Measurements from ENCODE around the gene FAM76B.
"Not testable (repeated sequence)": the region's sequence is repeated elsewhere in the genome, so short reads cannot be mapped to it uniquely, and the experiment has no call there.

Gene FAM76B

DNA sequence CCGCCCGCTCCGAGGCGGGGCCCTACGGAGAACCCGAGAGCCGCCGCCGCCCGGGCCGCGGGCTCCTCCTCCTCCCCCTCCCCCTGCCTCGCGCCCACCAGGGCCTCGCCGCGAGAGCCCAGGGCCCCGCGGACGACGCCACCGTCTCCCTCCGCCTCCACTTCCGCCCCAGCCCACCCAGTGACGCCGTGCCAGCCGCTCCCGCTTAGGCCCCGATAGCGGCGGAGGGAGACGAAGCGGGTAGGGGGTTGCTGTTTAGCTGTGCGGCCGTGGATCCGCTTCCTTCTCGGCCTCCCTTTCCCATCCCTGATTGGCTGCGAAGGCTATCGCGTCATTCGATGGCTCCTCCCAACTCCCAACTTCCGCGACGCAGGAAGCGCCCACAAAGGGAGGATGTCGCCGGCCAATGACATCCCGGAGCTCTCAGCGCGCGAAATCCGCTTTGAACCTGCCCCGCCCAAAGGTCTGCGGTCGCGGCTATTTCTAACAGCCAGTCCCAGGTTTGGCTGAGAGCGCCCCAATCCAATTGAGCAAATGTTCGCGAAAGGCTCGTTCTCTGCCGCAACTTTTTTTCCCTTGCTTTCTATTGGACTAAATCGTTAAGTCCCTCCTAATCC, at the start of gene FAM76B:
Gene FAM76B, minus strand, starts transcription at position 277 of the 617 bp plus-strand sequence. CDS start 304 bp downstream, outside the sequence.
- DNase-seq, result peak; percentile 96

DNA sequence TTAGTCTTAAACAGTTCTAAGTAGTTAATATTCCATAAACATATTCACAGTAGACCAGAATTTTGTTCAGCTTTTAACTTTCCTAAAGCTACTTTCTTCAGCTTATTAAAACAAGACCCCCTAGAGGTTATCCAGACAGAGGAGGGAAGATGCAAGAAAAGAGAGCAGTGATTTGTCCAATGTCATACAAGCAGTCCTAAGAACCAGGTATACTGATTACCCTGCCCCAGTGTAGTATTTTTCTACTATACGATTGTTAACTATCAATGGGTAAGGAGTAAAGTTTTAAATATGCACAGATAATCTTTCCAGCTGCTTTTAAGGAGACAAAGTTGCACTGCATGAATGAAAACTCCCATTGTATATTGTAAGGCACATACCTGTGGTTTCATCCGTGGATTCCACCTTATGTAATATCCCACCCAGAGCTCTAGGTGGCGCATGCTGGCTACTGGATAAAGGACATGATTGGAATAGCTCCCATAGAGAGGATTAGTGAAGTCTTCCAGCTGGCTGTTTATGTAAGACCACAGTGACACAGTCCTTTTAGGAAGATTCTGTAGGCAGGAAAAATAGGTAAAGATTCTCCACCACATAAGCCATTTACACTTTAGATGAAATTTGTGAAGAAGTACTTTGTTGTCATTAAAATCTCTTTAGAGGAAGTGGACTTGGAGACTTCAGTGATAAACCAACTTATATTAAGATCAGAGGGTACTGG, 46.3 kb upstream of the FAM76B start:
- peak; percentile 65 for DNase-seq

DNA sequence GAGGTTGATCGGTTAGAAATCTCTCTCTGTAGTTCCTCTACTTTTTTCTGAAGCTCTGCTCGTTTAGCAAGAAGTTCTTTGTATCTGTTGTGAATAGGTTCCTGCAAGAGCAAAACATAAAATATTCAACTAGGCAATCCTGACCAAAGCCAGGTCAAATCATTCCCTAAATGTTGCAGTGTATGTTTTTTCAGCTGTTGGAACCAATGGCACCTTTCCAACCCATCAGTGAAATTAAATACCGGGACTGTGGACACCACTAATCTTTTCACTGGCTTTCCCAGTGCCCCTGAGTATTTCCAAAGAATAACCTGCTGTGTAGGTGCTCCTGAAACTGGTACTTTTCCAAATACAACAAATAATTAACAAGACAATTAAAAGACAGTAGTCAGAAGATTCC, 45.8 kb upstream of the FAM76B start:
- DNase-seq, result no peak

DNA sequence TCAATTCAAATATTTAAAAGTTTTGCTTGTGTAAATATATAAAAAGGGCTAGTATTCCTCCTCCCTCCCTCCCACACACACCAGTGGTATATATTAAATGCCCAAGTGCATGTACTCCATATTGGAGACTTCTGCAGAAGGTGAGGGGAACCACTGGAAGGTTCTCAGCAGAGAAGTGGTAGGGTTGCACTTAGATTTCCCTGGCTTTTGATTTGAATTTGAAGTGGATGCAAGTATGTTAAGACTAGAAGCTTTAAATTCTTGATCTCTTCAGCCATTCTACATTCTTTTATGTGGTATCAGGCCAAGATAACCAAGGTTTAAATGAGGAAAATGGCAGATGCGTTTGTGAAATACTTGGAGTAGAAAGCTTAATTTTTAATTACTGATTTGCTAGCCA, 43.8 kb upstream of the FAM76B start:
- no peak for DNase-seq

DNA sequence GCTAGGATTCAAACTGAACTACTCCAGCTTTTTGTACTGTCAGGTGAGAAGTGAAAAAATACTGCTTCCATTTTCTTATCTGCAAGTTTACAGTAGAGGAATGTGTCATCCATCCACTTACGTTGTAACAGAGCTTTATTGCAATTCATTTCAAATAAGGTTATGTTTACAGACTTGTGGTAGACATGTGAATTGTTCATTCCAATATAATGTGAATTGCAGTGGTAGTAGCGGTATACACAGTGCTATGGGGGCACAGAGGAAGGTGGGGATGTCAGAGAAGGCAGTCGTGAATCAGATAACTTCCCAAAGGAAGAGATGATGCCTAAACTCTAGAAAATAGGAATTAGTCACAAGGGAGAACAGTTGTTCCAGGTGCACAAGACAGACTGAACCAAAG, 43.2 kb upstream of the FAM76B start:
- no peak for DNase-seq

DNA sequence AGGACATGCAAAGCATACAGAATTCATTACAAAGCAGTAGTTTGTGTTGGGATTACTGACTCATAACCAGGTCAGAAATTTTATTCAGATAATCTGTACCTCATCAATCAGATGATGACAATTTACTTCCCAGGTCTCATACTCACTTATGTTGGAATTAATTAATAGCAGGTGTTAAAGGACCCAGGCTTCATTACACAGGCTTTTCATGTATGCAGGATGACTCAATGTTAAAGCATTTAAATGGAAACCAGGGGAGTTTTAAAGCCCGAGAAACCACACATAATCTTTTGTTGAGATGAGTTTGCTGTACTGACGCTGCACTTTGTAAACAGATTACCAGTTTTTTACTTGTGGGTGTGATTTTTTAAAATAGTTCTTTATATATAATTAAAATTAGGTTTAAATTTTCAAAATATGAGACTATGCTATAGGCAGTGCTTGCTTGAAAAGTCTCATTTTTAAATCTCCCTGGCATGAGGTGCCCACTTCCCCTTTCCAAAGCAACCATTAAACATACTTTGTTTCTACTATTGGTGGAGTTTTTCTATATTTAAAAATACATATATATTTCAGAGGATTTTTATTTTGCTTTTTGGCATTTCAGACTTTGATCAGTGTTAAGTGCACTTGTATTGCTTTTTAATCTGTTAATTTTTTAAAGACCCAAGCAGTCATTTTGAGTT, 41.8 kb upstream of the FAM76B start:
- DNase-seq, result no peak

DNA sequence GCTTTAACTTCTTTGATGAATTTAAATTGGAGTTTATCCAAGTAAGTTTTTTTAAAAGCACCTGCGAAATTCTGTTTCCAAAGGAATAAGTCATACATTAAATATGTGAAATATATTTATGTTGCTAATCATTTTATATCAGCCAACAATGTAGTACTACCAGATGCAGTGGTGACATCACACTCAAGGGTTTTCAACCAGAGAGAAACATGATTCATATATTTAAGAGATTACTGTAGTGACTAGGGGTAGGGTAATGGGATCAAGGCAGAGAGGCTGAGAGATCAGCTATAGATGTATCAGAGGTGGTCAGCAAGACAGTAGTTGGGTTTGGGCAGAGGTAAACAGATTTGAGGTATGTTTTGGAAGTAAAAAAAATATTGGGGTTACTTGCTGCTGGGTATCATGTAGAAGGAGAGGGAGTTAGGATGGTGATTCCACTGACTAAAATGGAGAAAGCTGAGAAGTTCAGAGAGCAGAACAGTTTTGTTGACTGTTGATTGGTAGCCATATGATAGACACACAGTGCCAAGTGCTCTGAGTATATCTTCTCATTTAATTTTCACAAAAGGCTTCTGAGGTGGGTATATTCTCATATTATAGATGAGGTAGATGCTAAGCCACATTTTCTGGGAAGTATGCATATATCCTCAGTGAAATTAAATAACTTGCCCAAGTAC, 40.1 kb upstream of the FAM76B start:
- DNase-seq, result no peak

DNA sequence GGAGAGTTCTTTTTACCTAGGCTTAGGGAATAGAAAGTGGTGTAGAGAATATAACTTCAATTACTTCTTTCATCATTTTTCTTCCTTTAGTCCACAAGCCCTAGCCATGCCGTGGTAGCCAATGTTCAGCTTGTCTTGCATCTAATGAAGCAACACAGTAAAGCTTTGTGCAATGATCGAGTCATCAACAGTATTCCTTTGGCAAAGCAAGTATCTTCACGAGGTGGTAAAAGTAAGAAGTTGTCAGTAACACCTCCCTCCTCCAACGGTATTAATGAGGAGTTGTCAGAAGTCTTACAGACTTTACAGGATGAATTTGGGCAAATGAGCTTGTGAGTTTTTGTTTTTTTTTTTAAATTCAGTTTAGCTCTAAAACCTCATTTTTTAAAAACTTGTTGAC, 38.1 kb upstream of the FAM76B start:
- no peak for DNase-seq

DNA sequence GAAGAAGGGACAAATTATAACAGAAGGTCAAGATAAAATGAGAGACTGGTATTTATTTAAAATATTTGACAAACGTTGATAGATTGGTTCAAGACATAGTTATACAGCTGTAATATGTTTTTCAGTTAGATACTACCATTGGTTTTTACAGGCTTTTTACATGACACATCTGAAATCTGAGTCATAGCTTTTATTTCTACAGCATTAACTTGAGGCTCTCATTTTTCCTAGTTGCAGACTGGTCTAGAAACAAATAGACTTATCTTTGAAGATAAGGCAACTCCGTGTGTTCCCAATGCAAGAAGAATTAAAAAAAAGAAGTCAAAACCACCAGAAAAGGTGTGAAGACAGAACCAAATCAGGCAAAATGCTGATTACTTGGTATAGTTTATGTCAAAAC, 32.1 kb upstream of the FAM76B start:
- DNase-seq, result no peak

DNA sequence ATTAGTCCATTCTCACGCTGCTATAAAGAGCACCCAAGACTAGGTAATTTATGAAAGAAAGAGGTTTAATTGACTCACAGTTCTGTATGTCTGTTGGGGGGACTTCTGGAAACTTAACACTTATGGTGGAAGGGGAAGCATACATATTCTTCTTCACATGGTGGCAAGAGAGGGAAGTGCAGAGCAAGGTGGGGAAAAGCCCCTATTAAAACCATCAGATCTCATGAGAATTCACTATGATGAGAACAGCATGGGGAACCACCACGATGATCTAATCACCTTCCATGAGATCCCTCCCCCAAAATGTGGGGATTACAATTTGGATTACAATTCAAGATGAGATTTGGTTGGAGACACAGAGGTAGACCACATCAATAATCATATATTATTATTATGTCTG, 26.5 kb upstream of the FAM76B start:
- DNase-seq, result no peak

DNA sequence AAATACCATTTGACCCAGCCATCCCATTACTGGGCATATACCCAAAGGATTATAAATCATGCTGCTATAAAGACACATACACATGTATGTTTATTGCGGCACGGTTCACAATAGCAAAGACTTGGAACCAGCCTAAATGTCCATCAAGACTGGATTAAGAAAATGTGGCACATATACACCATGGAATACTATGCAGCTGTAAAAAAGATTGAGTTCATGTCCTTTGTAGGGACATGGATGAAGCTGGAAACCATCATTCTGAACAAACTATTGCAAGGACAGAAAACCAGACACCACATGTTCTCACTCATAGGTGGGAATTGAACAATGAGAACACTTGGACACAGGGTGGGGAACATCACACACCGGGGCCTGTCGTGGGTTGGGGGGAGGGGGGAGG, 21.5 kb upstream of the FAM76B start:
- DNase-seq, result not testable (repeated sequence)

DNA sequence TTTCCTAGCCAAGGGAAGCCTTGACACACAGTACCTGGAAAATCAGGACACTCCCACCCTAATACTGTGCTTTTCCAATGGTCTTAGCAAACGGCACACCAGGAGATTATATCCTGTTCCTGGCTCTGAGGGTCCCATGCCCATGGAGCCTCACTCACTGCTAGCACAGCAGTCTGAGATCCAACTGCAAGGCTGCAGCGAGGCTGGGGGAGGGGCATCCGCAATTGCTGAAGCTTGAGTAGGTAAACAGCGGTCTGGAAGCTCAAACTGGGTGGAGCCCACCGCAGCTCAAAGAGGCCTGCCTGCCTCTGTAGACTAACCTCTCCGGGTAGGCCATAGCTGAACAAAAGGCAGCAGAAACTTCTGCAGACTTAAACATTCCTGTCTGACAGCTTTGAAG, 16.9 kb upstream of the FAM76B start:
- not testable (repeated sequence) for DNase-seq

DNA sequence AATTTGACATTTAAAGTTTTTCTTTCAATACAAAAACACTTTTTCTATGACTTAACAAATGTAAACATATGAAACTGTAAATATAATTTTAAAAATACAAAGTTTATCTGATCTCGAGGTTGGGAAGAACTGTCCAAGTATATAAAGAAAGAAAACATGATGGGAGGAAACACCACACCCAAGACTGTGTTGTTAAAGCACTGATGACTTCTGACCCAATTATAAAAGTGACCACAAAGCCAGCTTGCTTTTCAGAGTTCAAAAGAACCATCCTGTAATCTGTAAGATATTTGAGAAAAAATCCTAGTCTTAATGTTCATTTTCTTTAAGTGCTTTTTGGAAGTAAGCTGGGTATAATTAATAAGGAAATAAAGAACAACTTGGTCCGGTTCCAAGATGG, 16.3 kb upstream of the FAM76B start:
- no peak for DNase-seq

DNA sequence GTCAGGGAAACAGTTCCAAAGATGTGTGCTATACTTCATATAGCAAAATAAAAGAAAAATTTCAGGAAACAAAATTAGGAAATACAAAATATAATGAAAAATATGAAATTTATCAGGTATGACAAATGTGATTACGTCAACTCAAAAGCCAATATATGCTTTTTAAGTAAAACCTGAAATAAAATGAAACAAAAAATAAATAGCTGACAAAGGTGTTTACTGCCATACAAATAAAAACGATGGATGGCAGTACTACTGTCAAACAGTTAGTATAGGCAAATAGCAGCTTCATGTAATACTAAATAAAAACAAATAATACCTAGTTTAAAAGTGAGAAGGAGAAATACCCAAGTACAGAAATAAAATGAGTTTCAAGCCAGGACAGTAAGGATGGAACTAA, 14.4 kb upstream of the FAM76B start:
- no peak for DNase-seq

DNA sequence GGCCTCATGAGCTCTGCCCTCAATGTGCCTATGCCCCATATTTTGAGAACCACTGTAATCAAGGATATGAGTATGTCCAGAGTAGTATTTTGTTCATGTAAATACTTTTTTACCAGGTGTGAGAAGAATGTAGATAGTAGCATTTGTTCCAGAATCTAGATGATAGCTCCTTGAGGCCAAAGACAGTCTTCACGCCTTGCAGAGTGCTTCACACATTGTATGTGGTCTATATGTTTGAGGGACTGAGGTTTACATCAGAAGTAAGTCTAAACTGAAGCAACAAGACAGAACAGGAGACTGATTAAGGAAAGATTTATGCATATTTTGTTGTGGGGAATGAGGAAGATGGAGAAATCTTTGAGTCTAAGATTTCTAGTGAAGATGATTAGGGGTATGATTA, 13.2 kb upstream of the FAM76B start:
- no peak for DNase-seq

DNA sequence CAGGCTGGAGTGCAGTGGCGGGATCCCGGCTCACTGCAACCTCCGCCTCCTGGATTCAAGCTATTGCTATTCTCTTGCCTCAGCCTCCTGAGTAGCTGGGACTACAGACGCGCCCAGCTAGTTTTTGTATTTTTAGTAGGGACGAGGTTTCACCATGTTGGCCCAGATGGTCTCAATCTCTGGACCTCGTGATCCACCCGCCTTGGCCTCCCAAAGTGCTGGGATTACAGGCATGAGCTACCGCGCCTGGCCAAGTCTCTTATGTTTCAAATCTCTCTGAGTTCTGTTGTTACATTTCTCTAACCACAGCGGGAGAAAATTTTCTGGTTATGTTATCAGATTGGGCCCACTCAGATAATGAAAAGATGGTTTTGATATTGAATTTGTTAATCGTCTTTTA, 10.9 kb upstream of the FAM76B start:
- DNase-seq, result no peak

DNA sequence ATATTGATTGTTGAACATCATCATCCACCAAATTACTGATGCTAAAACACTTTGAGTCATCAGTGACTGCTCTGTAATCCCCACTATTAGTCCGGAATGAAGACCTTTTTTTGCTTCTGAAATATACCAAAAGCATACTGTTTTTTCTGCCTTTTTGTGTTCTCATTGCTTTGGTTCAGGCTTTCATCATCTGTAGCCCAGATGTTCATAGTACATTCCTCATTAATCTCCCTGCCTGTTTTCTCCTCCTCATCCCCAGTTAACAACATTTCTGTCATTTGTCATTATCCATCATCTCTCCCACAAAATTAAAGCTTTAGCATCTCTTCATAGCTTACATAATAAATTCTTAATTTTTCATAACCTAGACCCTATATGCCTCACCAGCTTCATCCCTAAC, 10.0 kb upstream of the FAM76B start:
- DNase-seq, result no peak

DNA sequence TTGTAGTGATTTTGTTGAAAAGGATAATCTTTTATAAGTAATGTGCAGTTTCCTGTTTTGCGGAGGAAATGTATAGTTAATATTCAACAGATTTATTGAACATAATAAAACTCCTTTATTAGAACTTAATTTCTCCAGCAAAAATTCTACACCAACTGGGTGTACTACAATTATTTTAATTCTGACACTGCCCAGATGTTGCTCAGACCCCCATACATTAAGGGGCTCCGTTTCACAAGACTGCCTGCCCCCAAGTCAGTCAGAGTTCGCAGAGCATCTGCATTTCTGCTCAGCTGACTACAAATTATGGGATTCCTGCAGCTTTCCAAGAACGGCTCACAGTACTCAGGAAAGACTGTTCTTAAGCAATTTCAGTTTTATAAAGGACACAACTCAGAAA, 6.9 kb upstream of the FAM76B start:
- no peak for DNase-seq

DNA sequence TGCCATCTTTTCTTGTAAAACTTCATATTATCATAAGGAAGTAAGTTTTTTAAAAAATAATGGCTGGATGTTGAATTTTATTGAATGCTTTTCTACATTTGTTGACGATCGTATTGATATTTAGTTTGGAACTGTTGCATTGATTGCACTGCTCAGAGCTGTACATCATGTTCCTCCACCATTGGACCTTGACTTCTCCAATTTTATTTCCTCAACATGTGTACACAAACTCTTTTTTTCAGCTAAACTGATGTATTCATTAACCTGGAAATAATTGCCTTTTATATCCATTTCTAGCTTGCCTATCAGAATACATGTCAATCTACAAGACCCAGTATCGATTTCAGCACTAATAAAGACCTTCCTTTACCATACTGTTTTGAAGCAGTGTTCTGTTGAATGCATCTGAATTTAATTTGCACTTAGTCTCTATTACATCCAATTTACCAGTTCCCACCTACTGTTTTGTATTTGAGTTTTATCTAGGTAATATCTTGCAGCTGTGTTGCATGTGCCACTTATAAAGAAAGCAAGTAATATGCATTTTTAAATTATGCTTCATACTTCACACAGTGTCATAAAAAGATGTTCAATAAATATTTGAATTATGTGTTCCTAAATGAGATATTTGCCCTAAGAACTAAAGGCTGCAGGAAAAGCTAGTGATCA, 6.2 kb upstream of the FAM76B start:
- no peak for DNase-seq

DNA sequence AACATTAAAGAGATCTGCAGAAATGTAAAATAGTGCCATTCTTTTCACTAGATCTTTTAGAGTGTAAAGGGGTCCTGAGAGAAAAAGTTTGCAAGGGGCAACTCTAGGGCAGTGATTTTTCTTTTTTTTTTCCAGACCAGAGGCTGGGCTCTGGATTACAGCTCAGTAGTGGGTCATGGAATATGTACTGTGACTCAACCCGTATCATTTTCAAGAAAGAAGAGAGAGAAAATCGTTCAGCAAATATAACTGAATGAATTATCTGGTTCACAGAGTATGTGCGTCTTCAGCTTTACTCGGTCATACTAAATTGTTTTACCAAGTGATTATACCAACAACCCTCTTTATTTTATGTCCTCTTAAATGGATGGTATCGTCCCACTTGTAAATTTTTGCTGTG, 4.5 kb upstream of the FAM76B start:
- no peak for DNase-seq

DNA sequence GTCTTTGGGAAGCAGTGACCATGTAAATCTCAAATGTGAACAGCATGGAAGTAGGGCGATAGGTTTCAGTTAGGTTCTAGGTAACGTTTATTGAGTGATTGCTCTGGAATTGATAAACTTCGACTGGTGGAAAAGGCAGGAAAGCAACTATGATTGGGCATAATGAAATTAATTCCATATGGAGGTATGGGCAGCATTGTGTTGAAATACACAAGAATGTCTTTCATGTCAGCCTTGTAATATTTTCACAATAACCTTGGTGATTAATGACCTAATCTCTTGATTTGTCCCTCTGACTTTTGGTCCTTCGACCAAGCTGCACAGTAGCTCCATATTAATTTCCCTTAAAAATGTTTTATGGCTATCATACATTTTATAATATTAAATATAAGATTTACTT, 3.5 kb upstream of the FAM76B start:
- DNase-seq, result no peak

DNA sequence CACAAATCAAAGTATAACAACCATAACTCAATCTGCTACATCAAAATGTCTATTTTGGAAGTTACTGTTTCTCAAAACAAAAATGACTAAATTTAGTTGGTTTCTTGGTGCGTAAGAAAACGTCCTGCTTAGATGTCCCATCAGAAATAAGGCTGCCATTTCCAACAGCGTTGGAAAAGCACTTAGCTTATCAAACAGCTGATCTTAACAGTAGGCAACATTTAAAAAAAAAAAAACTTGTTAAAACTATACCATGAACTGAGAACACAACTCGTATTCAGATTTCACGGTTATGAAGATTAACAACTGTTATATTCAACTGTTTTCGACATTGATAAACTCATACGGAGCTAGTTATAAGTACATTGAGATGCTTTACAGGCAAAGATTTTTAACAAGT, 3.1 kb upstream of the FAM76B start:
- DNase-seq, result no peak

DNA sequence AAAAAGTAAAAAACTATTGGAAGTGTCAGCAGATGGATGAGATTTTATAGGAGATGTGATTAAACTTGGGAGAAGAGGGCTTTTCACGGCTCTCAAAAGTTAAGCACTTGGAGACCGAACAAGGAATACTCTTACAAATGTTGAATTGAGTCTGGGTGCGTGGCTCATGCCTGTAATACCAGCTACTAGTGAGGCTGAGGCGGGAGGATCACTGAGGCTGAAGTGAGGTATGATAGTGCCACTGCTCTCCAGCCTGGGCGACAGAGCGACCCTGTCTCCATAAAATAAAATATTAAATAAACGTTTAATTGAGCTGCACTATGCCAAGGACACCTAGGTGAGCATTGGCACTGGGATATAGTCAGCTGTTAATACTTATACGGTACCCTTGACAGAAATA, 2.6 kb upstream of the FAM76B start:
- no peak for DNase-seq
